ENCODE results near the gene MYLK4.

Gene MYLK4

DNA sequence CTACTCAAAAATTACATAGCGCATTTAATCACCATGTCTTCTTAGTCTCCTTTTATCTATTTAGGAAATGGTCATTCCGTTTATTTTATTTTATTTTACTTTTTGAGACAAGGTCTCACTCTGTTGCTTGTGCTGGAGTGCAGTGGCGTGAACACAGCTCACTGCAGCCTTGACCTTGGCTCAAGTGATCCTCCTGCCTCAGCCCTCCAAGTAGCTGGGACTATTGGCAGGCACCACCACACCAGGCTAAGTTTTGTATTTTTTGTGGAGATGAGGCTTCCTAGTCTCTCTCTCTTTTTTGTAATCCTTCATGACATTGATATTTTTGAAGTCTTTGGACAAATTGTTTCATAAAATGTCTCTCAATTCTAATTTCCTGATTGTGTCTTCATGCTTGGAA, 4.7 kb upstream of the MYLK4 start:
- DNase-seq (ENCODE audit: low spot score), result no peak

DNA sequence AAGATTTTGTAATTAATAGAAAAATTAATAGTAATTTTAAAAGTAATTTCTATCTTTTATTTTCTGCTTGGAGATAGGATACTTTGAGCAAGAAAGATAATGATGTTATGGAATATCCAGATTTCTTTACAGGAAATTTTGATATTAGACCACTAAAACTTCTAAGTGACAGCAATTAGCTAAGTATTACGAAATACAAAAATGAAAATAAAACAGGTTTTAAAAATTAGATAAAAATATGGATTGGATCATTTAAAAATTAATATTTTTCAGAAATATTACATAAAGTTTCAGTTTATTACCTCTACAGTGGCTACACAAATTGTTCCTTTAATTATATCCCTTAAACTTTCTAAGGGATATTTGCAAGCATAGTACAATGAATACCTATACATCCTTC, 4.2 kb upstream of the MYLK4 start:
- DNase-seq (ENCODE audit: low spot score), result no peak

DNA sequence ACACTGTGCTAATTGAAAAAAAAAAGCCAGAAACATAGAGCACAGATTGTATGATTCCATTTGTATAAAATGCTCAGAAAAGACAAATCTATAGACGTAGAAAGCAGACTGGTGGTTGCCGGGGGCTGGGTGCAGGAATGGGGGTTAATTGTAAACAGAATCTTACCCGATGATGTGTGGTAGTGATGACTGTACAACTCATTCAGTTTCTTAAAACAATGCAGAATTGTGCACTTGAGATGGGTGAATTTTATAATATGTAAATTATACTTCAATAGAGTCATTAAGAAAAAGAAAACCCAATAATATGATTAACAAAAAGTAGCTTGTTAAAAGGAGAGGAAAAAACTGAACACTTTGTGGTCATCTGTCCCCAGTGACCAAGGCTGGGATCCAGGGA, 3.7 kb upstream of the MYLK4 start:
- DNase-seq (ENCODE audit: low spot score), result no peak

DNA sequence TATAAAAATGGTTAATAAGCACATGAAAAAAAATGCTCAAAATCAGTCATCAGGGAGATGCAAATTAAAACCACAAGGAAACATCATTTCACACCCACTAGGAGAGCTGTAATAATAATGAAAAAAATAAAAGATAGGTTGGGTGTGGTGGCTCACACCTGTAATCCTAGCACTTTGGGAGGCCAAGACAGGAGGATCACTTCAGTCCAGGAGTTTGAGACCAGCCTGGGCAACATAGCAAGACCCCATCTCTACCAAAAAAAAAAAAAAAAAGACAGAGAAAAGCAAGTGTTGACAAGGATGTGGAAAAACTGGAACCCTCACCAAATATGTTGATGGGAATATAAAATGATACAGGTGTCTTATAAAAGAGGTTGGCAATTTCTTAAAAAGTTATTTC, 3.0 kb upstream of the MYLK4 start:
- no peak for DNase-seq (ENCODE audit: low spot score)

GRCh38 chr6:2753110-2753489, 2.4 kb upstream of the MYLK4 start:
- no peak for DNase-seq (ENCODE audit: low spot score)

GRCh38 chr6:2752477-2753109, 1.9 kb upstream of the MYLK4 start:
- DNase-seq (ENCODE audit: low spot score), result no peak

DNA sequence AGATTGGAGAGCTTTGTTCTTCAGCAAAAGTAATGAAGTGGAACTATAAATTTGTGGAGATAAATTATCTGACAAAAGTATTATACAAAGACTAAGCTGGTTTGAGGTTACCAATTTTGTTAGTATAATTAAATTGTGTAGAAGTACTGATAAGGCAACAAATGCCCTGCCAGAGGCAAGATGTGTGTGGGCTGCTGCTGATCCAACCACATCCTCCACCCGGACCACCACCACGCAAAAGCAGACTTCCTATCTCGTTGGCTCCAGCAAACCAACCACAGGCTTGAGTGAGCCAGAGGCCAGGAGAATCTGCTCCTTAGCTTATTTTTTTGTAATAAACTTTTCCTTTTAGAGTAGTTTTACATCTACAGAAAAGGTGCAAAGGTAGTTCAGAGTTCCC, 1.1 kb upstream of the MYLK4 start:
- DNase-seq (ENCODE audit: low spot score), result no peak

- peak; percentile 74 for DNase-seq (ENCODE audit: low spot score)
Measured at GRCh38 chr6:2749969-2750600, 637 bp downstream of the MYLK4 start.

GRCh38 chr6:2748183-2748582, 2.5 kb downstream of the MYLK4 start:
- no peak for DNase-seq (ENCODE audit: low spot score)

GRCh38 chr6:2746557-2747061, 4.1 kb downstream of the MYLK4 start:
- DNase-seq (ENCODE audit: low spot score), result no peak

DNA sequence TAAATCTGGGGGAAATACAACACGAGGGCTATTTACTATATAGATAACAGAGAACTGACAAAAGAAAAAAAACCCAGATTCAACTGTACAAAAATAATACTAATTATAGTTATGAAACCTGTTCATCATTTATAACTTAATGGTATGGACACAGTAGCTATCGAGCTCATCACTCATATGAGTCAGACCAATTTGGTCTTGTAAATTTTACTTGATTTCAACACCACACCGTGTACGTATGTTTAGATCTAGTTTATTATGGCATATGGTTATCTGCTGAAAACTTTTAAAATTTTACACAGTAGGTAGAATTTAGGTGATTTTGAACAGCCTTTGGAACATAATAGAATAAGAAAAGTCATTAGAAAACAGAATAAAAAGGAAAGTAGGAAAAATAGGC, 5.5 kb downstream of the MYLK4 start:
- no peak for DNase-seq (ENCODE audit: low spot score)

GRCh38 chr6:2744778-2745177, 5.9 kb downstream of the MYLK4 start:
- DNase-seq (ENCODE audit: low spot score), result no peak

DNA sequence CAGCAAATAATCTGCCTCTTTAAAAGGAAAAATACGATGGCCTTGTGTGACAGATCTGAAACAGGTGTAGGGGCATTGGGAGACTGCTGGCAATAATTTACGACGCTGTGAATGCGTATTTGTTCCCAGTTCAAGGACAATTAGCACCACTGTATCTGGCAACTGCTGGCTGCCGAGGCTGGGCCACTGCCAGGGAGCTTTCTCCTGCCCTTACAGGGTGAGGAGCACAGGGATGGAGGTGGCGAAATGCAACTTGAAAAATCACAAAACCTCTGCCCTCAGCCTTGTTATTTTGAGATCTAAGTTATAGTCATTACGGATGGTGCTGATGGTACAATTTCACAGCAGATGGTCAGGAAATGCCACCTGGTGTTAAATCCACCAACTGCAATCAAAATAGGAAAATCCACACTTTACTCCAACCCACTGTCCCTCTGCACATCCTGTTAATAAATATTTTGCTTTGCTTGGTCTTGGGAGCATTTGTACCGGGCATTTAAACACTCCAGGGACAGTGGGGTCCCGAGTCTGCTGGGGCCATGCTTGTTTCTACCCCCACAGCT, 6.4 kb downstream of the MYLK4 start:
- DNase-seq (ENCODE audit: low spot score), result no peak

GRCh38 chr6:2743280-2744208, 7.2 kb downstream of the MYLK4 start:
- DNase-seq (ENCODE audit: low spot score), result no peak

DNA sequence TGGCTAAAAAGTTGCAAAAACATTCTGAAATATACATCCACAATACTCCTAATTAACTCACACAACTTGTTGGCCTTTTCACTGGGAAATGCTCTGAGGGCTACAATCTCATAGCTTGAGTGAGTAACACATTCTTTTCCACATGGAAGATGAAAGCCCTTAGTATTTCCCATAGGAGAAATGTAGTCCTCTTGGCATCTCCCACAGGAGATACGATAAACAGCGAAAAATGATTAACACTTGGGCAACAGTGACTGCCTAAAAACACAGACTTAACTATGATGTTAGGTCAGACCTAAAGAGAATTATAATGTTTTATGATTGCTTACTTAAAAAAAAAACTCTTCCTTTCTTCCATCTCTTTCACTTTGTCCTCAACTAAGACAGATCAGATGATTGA, 9.0 kb downstream of the MYLK4 start:
- DNase-seq (ENCODE audit: low spot score), result no peak

GRCh38 chr6:2740581-2740980, 10.1 kb downstream of the MYLK4 start:
- no peak for DNase-seq (ENCODE audit: low spot score)

DNA sequence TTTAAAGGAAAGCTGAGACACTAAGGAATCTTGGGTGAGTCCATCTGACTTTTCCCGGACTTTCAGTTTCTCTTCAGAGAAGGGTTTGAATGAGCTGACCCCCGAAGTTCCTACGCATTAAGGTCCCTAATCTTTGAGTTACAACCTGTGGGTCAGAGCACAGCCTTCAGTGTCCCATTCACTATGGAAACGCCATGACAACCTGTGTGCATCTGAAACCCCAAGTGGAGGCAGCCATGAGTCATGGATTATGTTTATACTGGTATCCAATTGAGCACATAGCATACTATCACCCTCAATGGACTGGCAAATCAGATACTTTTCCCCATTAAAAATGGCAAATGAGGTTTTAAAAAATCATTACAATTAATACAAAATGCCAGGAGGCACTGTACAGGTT, 11.4 kb downstream of the MYLK4 start:
- DNase-seq (ENCODE audit: low spot score), result no peak

GRCh38 chr6:2738373-2738979, 12.2 kb downstream of the MYLK4 start:
- DNase-seq (ENCODE audit: low spot score), result peak; percentile 46

DNA sequence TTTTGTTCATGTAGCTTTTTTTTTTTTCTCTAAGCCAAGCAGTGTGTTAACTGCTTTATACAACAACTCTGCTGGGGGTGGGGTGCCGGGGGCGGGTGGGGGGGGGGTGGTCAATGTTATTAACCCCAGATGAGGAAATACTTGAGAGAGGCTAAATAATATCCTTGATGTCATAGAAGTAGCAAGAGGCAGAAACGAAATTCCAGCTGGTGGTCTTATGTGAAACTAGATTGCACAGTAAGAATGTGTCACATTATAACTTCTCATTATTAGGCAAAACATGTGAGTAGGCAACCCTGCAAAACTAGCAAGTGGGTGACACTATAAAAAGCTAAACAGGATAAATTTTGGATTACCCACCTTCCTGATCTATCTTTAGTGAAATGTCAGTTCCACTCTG, 12.8 kb downstream of the MYLK4 start:
- DNase-seq (ENCODE audit: low spot score), result no peak

DNA sequence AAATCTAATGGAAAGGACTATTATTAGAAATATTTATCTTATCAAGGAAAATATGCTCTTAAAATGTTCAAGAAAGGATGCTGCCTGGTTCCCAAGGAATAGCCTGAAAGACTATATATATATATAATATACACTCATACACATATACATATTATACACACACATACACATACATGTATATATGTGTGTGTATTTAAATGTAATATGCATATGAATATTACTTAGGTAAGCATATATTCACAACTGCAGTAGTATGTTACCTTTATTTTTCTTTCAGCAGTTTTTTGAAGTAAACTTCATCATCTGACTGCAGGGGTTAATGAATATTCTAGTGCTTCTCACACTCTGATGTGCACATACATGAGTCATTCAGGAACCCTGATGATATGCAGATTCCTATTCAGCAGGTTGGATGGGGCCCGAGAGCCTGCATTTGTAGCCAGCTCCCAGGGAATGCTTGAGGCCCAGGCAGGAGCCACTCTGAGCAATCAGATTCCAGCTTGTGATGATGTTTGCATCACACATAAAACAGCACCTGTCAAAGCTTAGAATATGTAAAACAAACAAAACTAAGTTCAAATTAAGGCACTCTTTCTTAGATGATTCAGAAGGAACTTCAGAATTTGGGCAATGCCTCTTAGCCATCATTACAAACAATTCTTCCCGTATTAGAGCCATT, 16.1 kb downstream of the MYLK4 start:
- DNase-seq (ENCODE audit: low spot score), result no peak

DNA sequence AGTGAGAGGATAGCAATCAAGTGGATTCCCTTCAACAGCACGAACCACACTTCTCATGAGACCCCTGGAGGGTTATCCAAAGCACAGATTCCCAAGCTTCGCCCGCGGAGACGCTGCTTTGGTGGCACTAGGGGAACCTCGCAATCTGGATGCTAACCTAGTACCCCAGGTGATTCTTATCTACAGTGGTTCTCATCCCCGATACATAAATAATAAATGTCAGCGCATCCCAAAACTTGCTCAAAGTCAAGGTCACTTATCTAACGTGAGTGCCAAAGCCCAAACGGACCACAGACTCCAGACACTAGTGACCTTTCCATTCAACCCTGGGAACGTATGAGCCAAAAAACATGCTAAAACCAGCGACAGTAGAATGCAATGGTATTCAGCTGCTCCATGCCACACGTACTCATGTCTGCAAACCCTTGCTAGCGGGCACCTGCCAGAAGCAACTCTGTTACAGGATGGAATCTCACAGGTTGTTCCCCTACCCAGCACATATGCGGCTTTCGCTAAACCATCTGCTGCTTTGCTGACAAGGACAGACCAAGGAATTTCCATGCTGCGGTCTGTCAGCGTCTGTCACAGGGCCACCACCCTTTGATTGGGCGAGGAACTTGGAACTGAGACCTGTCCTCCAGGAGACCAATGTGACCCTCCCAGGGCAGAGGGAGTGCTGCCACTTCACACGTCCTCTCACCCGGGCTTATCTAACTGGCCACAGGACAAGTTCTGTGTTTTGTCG, 16.8 kb downstream of the MYLK4 start:
- DNase-seq (ENCODE audit: low spot score), result no peak

Measured in hematopoietic multipotent progenitor cell treated with erythropoietin and hydrocortisone succinate and interleukin-3 and kit ligand, for 17 days (in vitro differentiated cells).